BJ (cell line): ENCODE data around the gene TBXA2R. TPM values are rescaled to one million over a fixed set of nuclear protein-coding genes. Genes with fewer than 3 reads are reported as not detected.

Experiments
- CTCF ChIA-PET: fragments of 350-600 bp; formaldehyde crosslinking; extraction: SDS; loops from one replicate; lab custom pipeline; 2021; ENCODE audit warnings: antibody characterized with exemption, inconsistent platforms; lab: Yijun Ruan, JAX
- POLR2A ChIA-PET: fragments of 300-600 bp; sonication (Branson Sonifier 250); formaldehyde crosslinking; extraction: SDS; loops from one replicate; lab custom pipeline; 2021; ENCODE audit warnings: antibody characterized with exemption; lab: Charles Lee
- DNase-seq: peaks from one replicate; pipeline ENCODE4 v3.0.0-alpha.2; 2011; ENCODE audit warnings: low read depth
- H3K27me3 ChIP-seq: 2 replicates; pipeline ENCODE4 v1.6.0; 2011; ENCODE audit warnings: low read length; ENCODE audit not compliant: control insufficient read depth, insufficient read depth
- H3K36me3 ChIP-seq: 2 replicates; pipeline ENCODE4 v1.5.1; 2011; ENCODE audit warnings: low read length; ENCODE audit not compliant: control insufficient read depth, insufficient read depth
- H3K4me3 ChIP-seq: 2 replicates; pipeline ENCODE4 v1.5.1; 2011; ENCODE audit warnings: low read depth, mild to moderate bottlenecking, control low read depth, low read length
- CTCF ChIP-seq: IDR thresholded peaks from 2 replicates; pipeline ENCODE4 v1.5.1; 2011; ENCODE audit warnings: low read depth, mild to moderate bottlenecking, control low read depth, inconsistent platforms, low read length, moderate library complexity; ENCODE audit not compliant: insufficient read depth
- polyA plus RNA-seq: library from polyadenylated mRNA; depleted of rRNA; stranded (reverse); fragments of >200 nt; gene quantifications from 2 replicates; pipeline ENCODE4 v1.2.3, GENCODE V29; 2011

TBXA2R gene
- polyA plus RNA-seq, 1 experiment = 1.2 TPM

DNA sequence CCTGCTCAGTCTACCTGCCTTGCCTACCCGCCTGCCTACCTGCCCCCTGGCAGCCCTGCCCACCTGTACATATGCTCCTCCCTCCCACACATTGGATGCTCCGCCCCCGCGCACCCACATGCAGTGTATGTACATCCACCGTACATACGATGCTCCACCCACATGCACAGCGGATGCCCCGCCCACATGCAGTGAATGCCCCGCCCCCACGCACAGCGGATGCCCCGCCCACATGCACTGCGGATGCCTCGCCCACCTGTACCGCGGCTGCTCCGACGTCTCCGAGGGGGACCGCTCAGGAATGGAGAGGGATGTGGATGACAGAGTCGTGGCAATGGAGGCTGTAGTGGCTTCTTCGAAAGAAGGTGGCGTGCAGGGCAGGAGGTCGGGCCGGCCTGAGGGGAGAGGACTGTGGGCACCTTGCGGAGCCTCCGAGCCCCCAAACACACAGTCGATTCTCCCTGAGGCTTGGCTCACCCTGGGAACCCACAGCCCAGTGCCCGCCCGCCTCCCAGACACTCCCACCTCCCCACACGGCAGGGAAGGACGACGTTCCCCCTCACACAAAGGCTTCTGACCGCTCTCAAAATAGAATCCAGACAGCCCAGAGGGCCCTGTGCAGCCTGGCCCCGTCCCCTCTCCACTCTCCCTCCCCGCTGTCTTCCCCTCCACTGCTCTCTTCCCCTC, 36.5 kb upstream of the TBXA2R start:
- Histone ChIP-seq H3K27me3 (no peaks in the 10 kb centered on the region), H3K4me3 (no peak overlapping the region), H3K36me3 (peaks cover 43% of the 10 kb centered on the region)
- POLR2A ChIA-PET = no interaction called here
- DNase-seq = no peak
- TF ChIP-seq CTCF = no peak
- CTCF ChIA-PET = no interaction called here

GRCh38 chr19:3642296-3642695, 35.6 kb upstream of the TBXA2R start:
- no peak for DNase-seq
- H3K36me3 ChIP-seq = peaks cover 46% of the 10 kb centered on the region
- TF ChIP-seq CTCF = no peak
- ChIA-PET CTCF (no interaction called here), POLR2A (no interaction called here)
- H3K27me3 ChIP-seq = no peaks in the 10 kb centered on the region
- H3K4me3 ChIP-seq = no peak overlapping the region

DNA sequence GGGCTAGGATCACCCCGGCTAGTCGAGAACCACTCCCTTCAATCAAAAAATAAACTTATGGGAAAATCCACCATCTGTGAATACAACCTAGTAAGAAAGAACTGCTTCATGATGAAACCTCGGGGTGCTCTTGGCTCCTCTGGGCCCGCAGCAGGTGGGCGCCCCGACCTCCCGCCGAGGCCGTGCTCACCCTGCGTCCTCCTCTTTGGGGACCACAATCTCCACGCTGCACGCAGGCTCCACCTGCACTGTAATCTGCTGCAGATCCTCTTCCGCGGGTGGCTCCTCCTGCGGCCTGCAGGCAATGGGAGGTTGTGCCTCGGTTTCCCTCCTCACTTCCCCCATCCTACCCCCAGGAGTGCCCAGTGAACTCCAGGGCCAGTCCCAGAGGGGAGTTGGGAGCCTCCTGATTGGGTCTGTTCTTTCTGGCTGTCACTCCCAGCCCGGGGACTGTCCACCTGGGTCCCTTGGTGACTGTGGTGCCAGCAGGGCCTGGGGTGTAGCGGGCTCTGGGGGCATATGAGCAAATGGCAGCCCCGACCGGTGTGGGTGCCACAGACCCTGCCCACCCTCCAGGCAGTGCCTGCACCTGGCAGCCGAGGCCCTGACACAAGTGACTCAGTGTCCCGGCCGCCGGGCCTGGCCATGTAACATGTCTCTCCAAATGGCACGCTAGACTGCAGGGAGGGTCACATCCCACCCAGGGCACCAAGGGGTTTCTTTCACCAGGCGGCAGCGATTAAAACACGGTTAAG, 35.0 kb upstream of the TBXA2R start:
- ChIA-PET CTCF (no interaction called here), POLR2A (no interaction called here)
- DNase-seq = no peak
- peaks cover 44% of the 10 kb centered on the region for H3K36me3 ChIP-seq
- no peak for TF ChIP-seq CTCF
- H3K4me3 ChIP-seq = no peak overlapping the region
- H3K27me3 ChIP-seq = no peaks in the 10 kb centered on the region

DNA sequence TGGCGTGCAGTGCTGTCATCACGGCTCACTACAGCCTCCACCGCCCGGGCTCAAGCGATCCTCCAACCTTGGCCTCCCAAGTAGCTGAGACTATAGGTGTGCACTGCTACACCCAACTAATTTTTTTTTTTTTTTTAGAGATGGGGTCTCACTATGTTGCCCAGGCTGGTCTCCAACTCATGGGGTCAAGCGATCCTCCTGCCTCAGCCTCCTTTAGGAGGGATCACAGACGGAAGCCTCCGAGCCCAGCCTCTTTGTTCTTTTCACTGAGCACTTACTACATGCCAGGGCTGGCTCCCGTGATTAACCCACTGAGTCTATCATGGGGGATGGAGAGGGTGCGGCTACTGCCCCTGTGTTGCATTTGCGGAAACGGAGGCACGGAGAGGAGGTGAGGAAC, 32.8 kb upstream of the TBXA2R start:
- ChIA-PET CTCF (no interaction called here), POLR2A (no interaction called here)
- no peaks in the 10 kb centered on the region for H3K27me3 ChIP-seq
- no peak for DNase-seq
- no peak overlapping the region for H3K4me3 ChIP-seq
- TF ChIP-seq CTCF = no peak
- H3K36me3 ChIP-seq = peaks cover 38% of the 10 kb centered on the region
